ENCODE data around the gene MYO1G. TPM values are rescaled to one million over a fixed set of nuclear protein-coding genes. Genes with fewer than 3 reads are reported as not detected.
A peak's percentile ranks its signal among the peaks of the same experiment; 100 is the strongest.

The MYO1G gene
- total RNA-seq, 1 experiment from 2014 or later, result 0.26 TPM

DNA sequence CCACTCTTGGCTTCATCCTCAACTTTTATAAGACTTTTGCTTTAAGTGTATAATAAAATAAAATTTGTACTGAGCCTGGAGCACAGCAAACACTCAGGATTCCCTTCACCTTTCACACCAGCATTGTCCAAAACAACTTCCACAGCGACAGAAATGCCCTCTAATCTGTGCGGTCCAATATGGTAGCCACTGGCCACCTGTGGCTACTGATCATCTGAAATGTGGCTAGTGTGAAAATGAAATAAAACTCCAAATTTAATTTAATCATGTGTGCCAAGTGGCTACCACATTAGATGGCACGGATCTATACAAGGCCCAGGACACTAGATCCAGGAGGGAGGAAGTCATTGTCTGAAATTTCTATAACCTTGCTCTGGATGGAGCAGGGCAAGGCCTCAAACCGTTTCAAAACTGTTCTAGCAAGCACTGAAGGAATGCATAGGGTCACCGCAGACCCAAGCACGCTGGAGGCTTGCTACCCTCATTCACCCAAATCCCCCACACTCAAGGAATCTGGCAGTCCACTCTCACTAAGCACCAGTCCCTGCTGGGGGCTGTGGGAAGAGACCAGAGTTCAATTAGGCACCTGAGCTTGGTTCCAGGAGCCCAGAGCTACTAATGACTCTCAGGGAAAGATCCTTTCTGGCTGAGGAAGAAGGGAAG is 6.3 kb upstream of the MYO1G start:
- no peak for DNase-seq (ENCODE audit: low read depth, low spot score)
- in situ Hi-C loops (cut with HindIII; ENCODE audit: low pct_unique_long_range_greater_than_20kb, low sequenced_read_pairs), result no loop called here

DNA sequence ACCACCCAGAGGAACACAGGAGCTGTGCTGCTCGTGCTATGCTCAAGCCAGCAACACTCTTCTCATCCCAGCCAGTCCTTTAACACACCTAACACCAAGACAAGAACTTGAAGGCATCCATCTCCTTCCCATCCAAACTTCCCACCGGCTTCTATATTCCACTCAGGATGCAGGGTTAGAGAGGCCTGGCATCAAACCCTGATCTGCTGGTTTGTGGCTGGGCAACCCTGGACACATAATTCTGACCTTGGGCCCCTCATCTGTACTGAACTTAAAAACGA is 5.6 kb upstream of the MYO1G start:
- DNase-seq (ENCODE audit: low read depth, low spot score), result no peak
- in situ Hi-C loops (cut with HindIII; ENCODE audit: low pct_unique_long_range_greater_than_20kb, low sequenced_read_pairs), result no loop called here

DNA sequence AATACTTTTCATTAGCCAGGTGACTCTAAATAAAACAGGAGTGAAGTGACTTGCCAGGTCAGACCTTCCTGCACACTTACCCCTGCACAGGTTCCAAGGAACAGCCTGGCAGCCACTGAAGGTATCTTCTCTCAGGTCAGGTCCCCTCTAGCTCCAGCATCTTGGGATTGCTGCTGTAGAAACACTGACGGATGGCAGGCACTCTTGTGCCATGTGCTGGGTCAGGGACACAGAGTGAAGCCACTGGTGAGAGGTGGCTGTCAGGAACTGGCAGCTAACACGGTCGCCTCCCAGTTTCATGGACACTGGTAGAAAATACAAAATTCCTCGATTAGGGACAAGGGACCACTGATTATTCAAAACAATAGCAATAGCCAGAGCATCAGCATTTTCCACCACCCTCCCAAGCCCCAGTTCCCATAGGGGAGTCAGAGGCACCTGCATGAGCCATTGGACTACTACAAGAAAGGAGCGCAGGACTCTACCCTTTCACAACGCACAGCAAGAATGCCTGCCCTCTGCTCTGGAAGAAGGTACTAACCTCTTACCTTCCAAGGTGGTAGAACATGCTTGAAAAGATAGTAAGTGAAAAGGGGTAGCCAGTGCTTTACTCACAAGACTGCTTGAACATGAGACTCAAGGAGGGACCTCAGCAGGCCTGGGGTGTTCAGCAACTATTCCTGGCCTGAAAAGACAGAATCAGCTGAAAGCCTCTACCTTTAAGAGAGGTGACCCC is 5.1 kb upstream of the MYO1G start:
- DNase-seq (ENCODE audit: low read depth, low spot score), result no peak
- in situ Hi-C loops (cut with HindIII; ENCODE audit: low pct_unique_long_range_greater_than_20kb, low sequenced_read_pairs), result no loop called here

DNA sequence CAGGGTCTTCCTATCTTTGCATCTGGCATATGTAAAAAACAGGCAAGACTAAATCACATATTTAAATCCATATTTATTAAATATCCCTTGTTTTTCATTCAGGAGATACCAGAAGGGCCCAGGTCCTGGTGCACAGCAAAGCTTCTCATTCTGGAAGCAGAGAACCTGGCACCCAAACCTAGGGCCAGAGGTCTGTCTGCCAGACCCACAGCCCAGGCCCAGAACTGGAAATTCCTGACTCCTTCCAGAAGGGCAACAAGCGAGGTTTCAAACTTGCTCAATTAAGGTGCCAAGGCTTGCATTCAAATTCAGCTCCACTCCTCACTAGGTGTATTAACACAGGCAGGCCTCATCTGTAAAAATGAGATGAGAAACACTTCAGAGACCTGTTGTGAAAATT is 4.2 kb upstream of the MYO1G start:
- no peak for DNase-seq (ENCODE audit: low read depth, low spot score)
- in situ Hi-C loops (cut with HindIII; ENCODE audit: low pct_unique_long_range_greater_than_20kb, low sequenced_read_pairs), result no loop called here

DNA sequence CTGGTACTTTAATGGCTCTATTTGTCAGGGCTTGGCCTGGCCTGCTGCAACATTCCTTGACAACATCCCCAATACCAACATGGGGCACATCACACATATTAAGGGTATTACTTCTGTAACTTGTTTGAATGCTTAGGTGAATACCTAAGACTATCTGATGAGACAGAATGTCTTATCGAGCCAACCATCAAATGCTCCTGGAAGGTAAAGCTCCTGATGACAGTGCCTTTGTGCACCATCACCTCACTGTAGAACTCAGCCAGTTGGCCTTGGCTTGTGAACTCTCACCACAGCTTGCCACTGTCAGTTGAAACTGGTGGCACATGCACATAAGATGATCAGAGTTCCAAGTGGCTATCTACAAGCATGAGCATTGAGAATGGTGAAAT is 3.7 kb upstream of the MYO1G start:
- in situ Hi-C loops (cut with HindIII; ENCODE audit: low pct_unique_long_range_greater_than_20kb, low sequenced_read_pairs), result no loop called here
- DNase-seq (ENCODE audit: low read depth, low spot score), result no peak

DNA sequence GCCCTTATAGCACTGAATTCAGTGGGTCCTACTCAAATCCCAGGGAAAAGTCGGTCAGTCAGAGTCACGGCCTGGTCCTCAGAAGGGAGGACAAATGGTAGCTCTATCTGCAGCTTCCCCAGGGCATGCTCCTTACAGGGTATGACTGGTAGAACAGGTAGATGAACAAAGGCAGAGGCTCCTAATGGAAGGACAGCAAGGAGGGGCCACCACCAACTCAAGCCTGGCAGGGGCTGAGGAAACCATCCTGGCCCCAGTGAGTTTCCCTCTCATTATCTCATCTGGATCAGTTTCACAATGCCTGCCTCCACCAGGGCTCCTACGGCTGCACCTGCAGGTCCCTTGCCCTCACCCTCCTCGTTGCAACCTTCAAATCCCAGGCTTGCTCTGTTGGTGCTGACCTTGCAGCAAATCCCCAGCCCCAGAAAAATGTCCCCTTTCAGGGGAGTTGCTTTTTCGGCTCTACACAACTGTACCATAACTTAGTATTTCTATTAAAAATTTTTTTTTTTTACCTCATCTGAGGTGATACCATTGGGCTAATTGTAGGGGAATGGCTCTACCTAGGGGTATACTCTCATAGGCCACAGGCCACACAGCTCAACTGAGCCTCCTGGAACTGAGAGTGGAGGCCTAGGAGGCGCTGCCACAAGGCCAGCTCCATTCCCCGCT is 2.4 kb upstream of the MYO1G start:
- in situ Hi-C loops (cut with HindIII; ENCODE audit: low pct_unique_long_range_greater_than_20kb, low sequenced_read_pairs), result no loop called here
- DNase-seq (ENCODE audit: low read depth, low spot score), result no peak

DNA sequence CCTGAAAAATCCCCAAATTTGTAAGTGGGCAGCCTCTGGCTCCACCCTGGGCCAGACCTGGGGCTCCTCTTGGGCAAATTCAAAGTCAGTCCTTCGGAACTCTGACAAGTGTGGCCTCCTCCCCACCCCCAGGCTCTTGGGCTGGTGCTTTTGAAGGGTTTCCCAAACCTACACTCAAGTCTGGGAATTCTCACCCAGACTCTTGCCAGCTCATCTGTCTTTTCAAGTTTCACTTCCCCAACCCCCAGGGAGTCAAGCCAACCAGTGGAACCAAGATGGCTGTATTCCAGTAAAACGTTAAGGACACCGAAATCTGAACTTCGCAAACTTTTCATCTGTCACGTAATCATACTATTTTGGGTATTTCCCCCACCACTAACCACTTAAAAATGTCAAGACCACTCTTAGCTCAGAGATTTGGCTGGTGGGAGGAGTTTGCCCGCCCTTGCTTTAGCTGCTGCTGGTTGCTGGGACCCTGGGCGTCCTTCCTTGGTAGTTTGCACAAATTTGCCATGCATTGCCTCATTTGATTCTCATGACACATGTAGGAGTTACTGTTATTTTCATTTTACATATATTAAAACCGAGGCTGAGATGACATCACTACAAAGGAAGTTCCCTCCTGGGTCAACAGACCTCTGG is 1.7 kb upstream of the MYO1G start:
- peak; percentile 49 for DNase-seq (ENCODE audit: low read depth, low spot score)
- in situ Hi-C loops (cut with HindIII; ENCODE audit: low pct_unique_long_range_greater_than_20kb, low sequenced_read_pairs), result no loop called here

DNA sequence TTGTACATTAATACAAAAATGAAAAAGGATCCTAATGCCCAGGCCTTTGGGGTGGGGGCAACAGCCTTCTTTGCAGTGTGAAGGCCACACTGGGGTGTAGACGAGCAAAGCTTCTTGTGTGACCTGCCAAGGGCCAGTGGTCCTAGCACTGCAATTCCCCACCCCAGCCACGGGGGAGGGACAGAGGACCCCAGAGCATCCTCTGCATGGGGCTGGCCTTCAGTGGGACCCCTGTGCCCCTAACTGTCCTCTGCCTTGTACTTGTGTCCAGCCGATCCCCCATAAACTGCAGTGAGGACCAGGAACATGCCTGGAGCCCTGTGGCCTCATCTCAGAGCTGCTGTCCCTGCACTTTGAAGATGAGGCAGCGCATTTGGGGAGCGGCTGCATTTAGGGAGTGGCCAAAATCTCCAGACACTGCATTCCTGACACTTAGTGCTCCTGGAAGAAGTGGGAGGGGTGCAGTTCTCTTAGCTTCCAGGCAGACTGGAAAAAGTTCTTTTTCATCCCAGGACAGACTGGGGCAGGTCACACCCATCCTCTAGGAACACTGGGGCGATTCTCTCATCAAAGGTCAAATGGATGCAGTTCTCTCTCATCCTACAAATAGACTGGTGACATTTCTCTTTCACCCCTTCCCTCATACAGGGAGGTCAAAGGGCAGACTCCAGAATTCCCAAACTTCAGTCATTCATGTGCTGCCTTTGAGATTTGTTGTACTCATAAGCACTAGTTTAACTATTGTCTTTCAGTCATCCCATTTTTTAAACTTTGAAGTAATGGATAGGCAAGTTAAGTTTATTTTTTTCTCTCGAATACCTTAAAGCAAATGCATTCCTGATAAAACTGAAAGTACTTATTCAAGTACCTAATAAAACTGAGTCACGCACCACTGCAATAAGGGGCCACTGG is 922 bp upstream of the MYO1G start:
- in situ Hi-C loops (cut with HindIII; ENCODE audit: low pct_unique_long_range_greater_than_20kb, low sequenced_read_pairs), result no loop called here
- DNase-seq (ENCODE audit: low read depth, low spot score), result peak; percentile 83

DNA sequence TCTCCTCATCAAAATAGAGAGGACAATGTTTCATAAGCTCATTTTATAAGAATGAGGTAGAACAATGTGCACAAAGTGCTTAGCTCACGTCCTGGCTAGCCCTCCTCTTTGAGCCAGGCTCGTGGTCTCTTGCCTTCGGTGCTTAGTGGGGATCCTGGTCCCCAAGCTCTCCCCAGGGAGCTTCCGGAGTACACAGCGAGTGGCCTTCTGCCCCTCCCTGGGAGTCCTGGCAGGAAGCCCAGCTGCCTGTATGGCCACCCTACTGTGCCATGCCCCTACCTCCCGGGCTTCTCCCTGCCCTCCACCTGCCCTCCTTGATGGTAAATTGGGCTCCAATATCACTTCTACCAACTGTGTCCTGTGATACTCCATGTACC is 868 bp downstream of the MYO1G start:
- in situ Hi-C loops (cut with HindIII; ENCODE audit: low pct_unique_long_range_greater_than_20kb, low sequenced_read_pairs), result no loop called here
- DNase-seq (ENCODE audit: low read depth, low spot score), result no peak

DNA sequence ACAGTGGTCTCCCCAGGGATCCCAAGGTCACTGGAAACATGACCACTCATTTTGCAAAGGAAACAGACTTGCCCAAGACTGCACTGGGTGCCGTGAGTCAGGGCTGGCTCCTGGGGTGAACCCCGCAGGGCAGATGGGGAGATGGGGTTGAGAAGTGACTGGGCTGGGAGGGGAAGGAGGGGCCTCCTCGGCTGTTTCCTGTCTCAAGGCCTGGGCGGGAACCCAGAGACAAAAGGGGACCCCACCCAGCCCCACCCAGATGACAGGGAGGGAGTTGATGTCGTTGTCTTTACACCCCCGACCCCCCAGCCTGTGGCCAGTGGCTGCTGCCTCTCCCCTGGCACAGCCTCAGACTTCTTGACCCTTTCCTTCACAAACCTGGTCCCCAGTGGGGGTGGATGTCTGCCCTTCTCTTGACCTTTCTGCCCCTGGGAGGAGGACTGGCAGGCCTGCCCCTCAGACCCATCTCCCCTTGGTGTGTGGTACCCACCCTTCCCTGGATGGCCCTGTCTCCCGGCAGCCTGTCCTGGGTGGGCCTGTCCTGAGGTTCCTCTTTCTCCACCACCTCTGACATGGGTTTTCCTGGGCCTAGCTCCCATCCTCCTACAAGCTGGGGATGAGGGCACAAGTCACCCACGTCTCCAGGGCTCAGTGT is 1.4 kb downstream of the MYO1G start:
- DNase-seq (ENCODE audit: low read depth, low spot score), result no peak
- in situ Hi-C loops (cut with HindIII; ENCODE audit: low pct_unique_long_range_greater_than_20kb, low sequenced_read_pairs), result no loop called here

DNA sequence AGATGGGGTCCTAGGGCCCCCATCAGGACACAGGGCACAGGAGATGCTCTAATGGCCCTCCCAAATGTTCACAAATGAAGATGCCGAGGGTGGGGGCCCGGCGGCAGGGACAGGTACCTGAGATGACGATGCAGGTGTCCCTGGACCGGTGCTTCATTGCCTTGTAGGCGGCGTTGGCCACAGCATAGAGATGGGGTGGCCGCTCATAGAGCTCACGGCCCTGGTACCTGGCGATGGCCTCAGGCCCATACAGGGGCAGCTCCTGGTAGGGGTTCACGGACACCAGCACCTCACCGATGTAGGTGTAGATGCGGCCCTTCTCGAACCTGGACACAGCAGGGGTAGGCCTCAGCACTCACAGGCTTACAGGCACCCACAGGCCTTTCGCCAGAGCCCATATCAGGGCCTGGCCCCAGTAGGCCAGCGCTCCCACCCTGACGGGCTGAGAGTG is 2.0 kb downstream of the MYO1G start:
- in situ Hi-C loops (cut with HindIII; ENCODE audit: low pct_unique_long_range_greater_than_20kb, low sequenced_read_pairs), result no loop called here
- DNase-seq (ENCODE audit: low read depth, low spot score), result no peak

DNA sequence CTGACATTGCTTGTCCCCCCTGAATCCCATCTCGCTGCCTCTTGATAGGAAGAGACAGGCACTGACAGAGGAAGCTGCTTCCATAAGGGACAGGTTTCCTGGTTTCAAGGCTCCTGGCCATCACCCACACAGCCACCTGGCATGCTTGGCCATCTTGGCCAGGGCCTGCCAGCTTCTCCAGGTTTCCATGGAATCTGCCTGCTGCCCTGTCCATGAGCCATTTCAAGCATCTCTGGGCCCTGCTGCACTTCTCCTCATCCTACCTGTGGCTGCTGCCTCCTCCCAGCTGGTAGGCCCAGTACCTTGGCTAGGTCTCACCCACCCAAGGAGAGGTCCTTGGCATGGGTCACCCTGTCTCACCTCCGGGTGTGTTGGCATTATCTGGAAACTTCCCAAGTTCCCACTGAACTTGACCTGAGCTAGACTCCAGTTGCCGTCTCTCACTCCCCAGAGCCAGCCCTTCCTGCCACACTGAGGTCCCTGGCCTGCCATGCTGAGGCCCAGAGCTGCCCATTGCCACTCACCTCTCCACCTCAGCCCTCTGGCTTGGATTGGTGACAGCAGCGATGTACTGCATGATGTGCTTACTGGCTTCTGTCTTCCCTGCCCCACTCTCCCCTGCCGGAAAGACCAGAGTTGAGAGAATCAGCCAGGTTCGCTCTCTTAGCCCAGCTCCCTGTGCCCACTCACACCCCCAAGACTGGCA is 2.6 kb downstream of the MYO1G start:
- no peak for DNase-seq (ENCODE audit: low read depth, low spot score)
- in situ Hi-C loops (cut with HindIII; ENCODE audit: low pct_unique_long_range_greater_than_20kb, low sequenced_read_pairs), result no loop called here

DNA sequence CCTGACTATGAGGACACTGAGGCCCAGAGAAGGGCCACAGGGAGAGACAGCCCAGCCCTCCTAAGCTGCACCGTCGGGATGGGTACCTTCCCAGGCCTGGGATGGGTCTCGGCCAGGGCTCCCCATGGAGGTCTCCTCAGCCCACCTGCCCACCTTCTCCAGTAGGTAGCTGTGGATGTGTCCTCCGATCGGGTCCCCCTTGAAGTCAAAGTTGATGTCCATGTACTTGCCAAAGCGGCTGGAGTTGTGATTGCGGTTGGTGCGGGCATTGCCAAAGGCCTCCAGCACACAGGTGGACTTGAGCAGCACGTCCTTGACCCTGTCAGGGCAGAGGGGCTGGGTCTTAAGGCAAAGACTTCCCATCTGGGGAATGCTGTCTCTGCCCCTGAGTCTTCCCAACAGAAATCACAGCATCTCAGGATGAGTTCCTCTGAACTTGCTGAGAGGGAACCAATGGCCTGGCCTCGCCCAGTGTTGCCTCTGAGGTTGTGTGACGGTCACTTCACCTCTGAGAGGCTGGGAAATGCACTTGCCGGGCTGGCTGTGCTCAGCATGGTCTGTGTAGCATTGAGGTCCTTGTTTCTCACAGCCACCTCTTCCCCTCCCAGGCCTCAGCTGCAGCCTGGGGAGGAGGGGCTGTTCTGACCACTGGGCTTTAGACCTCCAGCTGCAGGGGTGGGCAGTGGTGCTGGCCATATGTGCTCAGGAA is 3.3 kb downstream of the MYO1G start:
- in situ Hi-C loops (cut with HindIII; ENCODE audit: low pct_unique_long_range_greater_than_20kb, low sequenced_read_pairs), result no loop called here
- DNase-seq (ENCODE audit: low read depth, low spot score), result no peak

DNA sequence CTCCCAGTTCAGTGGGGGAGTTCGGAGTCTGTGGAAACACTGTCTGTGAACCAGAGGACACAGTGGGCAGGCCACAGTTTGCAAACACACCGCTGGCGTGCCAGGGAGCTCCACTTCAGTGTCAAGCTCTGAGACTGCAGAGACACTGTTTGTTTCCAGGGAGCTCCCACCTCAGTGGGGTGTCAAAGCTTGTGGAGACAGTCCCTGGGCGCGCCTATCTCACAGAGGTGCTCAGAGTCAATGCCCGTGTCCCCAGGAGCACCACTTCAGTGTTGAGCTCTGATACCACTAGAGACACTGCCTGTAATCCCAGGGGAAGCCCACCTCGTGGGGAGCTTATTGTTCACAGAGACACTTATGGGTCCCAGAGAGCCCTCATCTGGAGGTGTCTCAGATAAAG is 4.3 kb downstream of the MYO1G start:
- in situ Hi-C loops (cut with HindIII; ENCODE audit: low pct_unique_long_range_greater_than_20kb, low sequenced_read_pairs), result no loop called here

DNA sequence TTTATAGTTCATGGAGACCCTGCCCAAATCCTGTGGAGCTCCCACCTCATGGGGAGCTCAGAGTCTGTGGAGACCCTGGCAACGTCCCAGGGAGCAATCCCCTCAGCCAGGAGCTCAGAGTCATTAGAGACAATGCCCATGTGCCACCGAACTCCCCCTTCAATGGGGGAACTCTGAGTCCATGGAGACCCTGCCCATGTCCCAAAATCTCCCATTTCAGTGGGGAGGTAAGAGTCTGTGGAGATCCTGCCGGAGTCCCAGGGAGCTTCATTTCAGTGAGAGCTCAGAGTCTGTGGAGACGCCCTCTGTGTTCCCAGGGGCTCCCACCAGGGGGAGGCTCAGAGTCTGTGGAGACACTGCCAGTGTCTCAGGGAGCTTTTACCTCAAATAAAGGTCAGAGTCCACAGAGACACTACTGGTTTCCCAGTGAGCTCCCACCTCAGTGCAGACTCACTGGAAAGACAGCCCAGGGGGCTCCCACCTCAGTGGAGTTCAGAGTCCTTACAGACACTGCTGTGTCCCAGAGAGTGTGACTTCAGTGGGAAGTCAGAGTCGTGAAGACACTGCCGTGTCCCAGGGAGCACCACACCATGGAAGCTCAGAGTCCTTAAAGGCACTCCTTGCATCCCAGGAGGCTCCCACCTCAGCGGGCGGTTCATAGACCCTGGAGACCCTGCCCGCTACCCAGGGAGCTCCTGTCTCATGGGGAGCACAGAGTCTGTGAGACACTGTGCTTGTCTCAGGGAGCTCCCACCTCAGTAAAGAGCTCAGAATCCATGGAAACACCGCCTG is 5.0 kb downstream of the MYO1G start:
- in situ Hi-C loops (cut with HindIII; ENCODE audit: low pct_unique_long_range_greater_than_20kb, low sequenced_read_pairs), result no loop called here
- DNase-seq (ENCODE audit: low read depth, low spot score), result peak; percentile 85

More for the DNA sequence above, 4.3 kb downstream of the MYO1G start:
- no peak for DNase-seq (ENCODE audit: low read depth, low spot score)

Measured in SK-MEL-5 (cell line).